Neural cell (in vitro differentiated cells): ENCODE measurements around the gene CEP162.

Experiments
- EP300 ChIP-seq: fragments of 450-650 bp; conservative IDR thresholded peaks from 2 replicates; pipeline ENCODE4 v1.6.1; 2014; ENCODE audit warnings: antibody characterized with exemption, mild to moderate bottlenecking, moderate library complexity; ENCODE audit not compliant: poor library complexity, severe bottlenecking
- EZH2 ChIP-seq: fragments of 200-600, 300-800 bp; shearing (Covaris generic), sonication (generic); IDR thresholded peaks from 2 replicates; pipeline ENCODE4 v1.6.1; 2014; ENCODE audit warnings: antibody characterized with exemption, low read length, borderline replicate concordance, mild to moderate bottlenecking; ENCODE audit not compliant: insufficient read depth, poor library complexity, severe bottlenecking
- POLR2AphosphoS5 ChIP-seq: IDR thresholded peaks from 2 replicates; pipeline ENCODE4 v1.6.1; 2012
- TAF1 ChIP-seq: IDR thresholded peaks from 2 replicates; pipeline ENCODE4 v1.6.1; 2012; ENCODE audit warnings: low read depth
- TF ChIP-seq, protein P1 (sequence below): fragments of 450-650 bp; IDR thresholded peaks from 2 replicates; pipeline ENCODE4 v1.5.1; 2014; ENCODE audit warnings: antibody characterized with exemption, mild to moderate bottlenecking, moderate library complexity; ENCODE audit not compliant: poor library complexity, severe bottlenecking
- TF ChIP-seq, protein P2 (sequence below): IDR thresholded peaks from 2 replicates; pipeline ENCODE4 v1.6.1; 2012; ENCODE audit warnings: borderline replicate concordance

- TF ChIP-seq, protein P1, sequence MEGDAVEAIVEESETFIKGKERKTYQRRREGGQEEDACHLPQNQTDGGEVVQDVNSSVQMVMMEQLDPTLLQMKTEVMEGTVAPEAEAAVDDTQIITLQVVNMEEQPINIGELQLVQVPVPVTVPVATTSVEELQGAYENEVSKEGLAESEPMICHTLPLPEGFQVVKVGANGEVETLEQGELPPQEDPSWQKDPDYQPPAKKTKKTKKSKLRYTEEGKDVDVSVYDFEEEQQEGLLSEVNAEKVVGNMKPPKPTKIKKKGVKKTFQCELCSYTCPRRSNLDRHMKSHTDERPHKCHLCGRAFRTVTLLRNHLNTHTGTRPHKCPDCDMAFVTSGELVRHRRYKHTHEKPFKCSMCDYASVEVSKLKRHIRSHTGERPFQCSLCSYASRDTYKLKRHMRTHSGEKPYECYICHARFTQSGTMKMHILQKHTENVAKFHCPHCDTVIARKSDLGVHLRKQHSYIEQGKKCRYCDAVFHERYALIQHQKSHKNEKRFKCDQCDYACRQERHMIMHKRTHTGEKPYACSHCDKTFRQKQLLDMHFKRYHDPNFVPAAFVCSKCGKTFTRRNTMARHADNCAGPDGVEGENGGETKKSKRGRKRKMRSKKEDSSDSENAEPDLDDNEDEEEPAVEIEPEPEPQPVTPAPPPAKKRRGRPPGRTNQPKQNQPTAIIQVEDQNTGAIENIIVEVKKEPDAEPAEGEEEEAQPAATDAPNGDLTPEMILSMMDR, result no peak
- TF ChIP-seq EP300 (no peak), EZH2 (no peak), TAF1 (no peak), POLR2AphosphoS5 (no peak)
- TF ChIP-seq, protein P2, sequence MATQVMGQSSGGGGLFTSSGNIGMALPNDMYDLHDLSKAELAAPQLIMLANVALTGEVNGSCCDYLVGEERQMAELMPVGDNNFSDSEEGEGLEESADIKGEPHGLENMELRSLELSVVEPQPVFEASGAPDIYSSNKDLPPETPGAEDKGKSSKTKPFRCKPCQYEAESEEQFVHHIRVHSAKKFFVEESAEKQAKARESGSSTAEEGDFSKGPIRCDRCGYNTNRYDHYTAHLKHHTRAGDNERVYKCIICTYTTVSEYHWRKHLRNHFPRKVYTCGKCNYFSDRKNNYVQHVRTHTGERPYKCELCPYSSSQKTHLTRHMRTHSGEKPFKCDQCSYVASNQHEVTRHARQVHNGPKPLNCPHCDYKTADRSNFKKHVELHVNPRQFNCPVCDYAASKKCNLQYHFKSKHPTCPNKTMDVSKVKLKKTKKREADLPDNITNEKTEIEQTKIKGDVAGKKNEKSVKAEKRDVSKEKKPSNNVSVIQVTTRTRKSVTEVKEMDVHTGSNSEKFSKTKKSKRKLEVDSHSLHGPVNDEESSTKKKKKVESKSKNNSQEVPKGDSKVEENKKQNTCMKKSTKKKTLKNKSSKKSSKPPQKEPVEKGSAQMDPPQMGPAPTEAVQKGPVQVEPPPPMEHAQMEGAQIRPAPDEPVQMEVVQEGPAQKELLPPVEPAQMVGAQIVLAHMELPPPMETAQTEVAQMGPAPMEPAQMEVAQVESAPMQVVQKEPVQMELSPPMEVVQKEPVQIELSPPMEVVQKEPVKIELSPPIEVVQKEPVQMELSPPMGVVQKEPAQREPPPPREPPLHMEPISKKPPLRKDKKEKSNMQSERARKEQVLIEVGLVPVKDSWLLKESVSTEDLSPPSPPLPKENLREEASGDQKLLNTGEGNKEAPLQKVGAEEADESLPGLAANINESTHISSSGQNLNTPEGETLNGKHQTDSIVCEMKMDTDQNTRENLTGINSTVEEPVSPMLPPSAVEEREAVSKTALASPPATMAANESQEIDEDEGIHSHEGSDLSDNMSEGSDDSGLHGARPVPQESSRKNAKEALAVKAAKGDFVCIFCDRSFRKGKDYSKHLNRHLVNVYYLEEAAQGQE, result no peak
Observed at GRCh38 chr6:84251891-84252539, 24.6 kb upstream of the CEP162 start.
